NK-92 treated with Interleukin-12 subunit alpha and Interleukin-12 subunit beta, amount 100 ng/mL, for 24 hours (cell line): ENCODE data around the gene SCARB1.
"Not testable (repeated sequence)": the region's sequence is repeated elsewhere in the genome, so short reads cannot be mapped to it uniquely, and the experiment has no call there.

Experiments
- DNase-seq: peaks from one replicate; lab custom pipeline; 2025; lab: John Stamatoyannopoulos, UW

The SCARB1 gene

DNA sequence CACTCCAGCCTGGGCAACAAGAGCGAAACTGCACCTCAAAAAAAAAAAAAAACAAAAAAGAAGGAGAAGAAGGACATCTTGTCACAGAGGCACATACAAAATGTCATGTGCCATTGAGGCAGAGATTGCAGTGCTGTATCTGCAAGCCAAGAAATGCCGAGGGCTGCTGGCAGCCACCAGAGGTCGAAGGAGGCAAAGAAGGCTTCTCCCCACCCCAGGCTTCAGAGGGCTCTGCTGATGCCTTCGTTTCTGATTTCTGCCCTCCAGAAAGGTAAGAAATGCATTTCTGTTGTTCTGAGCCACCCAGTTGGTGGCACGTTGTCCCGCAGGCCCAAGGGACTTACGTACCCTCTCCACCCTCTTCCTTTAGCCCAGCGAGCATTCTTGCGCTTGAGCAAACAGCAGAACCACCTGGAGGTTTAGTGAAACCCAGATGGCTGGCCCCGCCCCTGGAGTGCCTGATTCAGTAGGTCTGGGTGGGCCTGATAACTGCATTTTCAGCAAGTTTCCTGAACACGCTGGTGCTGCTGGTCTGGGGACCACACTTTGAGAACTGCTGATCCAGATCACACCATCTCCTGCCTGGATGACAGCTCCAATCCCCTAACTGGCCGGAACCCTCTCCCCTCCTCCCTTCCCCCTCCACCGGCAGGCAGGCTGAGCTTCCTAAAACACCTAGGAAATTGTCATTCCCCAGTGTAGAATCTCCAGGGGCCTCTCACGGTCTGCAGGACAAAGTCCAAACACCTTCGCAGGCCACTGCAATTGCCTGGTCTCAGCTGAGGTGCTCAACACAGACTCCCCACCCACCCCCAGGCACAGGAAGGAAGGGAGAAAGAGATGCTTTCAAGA, 21.1 kb upstream of the SCARB1 start:
- no peak for DNase-seq

DNA sequence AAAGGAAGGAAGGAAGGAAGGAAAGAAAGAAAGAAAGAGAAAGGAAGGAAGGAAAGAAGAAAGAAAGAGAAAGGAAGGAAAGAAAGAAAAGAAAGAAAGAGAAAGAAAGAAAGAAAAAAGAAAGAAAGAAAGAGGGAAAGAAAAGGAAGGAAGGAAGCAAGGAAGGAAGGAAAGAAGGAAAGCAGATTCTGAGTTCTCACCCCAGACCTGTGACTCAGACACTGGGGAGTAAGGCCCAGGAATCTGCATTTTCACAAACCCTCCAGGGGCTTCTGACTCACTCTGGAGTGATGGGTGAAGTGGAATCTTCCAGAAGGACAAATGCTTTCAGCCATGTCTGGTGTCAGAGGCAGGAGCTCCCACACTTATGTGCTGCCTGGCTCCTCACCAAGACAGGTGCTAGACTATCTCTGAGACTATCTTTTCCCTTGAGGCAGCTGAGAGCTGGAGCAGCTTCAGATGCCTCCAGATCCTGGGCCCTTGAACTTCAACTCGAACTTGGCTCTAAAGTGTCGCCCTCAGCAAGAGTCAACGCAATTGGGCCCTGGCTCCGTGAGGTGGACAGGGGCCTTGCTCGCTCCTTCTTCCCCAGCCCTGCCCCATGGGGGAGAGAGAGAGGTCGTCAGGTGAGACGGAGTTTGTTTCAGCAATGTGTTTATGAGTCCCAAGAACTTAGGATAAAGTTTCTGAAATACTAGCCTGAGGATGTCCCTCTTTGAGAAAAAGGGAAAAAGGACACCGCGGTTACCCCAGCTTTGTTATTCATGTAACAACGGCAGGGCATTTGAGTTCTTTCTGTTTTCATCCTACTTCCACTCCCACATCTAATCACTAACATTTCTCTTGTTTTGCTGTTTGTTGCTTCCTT, 19.8 kb upstream of the SCARB1 start:
- DNase-seq, result no peak

DNA sequence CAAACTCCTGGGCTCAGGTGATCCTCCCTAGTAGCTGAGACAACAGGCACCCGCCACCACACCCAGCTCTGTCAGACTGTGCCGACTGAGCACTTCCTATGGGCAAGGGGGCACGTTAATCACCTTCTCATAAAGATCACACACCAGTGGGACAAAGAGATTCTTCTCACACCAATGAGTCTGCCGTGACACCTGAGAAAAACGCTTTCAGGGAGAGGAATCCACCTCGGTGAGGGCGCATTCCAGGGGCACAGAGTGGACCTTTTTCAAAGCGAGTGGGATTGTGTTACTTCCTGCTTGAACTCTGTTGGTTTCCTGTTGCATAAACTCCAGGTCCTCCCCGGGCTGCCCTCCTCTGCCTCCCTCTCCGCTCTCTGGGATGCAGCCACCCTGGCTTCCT, 17.5 kb upstream of the SCARB1 start:
- no peak for DNase-seq

DNA sequence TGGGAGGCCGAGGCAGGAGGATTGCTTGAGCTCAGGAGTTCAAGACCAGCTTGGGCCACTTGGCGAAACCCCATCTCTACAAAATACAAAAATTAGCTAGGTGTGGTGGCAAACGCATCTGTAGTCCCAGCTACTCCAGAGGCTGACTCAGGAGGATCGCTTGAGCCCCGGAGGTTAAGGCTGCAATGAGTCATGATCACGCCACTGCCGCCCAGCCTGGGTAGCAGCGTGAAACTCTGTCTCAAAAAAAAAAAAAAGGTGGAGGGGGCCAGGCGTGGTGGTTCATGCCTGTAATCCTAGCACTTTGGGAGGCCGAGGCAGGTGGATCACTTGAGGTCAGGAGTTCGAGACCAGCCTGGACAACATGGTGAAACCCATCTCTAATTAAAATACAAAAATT, 16.7 kb upstream of the SCARB1 start:
- not testable (repeated sequence) for DNase-seq

DNA sequence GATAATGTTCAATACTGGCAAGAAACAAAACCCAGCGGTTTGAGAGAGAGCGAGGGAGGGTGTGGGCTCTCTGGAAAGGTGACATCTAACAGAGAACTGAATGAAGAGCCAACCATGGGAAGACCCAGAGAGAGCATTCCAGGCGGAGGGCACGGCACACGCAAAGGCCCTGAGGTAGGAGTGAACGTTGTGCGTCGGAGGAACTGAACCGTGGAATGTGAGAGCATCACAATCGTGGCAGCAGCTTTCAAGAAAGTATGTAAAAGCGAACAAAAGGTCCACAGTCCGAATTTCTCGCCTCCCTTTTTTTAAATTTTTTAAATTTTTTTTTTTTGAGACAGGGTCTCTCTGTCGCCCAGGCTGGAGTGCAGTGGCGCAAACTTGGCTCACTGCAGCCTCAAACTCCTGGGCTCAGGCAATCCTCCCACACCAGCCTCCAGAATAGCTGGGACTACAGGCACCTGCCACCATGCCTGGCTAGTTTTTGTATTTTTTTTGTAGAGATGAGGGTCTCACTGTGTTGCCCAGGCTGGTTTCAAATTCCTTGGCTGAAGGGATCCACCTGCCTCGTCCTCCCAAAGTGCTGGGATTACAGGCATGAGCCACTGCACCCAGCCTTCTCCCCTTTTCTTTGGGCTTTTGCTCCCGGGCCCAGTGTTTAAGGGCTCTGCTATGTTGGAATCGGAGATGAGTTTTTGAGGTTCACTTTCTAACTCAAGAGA, 15.3 kb upstream of the SCARB1 start:
- no peak for DNase-seq

DNA sequence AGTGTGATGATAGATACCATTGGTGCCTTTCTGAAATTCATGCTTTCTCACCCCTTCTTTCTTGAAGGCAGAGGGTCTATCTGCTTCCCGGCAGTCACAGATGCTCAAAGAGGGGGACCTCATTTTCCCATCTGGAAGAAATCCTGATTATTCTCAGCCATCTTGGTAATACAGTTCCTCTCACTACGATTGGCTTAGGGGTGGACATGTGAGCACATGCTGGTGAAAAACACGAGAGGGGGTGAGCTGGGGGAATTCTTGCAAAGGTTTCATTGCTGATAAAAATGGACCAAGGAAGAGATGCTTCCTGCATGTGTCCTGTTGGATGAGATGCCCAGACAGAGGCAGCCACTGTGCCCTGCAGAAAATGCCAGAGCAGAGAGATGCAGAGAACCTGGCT, 13.8 kb upstream of the SCARB1 start:
- DNase-seq, result no peak

DNA sequence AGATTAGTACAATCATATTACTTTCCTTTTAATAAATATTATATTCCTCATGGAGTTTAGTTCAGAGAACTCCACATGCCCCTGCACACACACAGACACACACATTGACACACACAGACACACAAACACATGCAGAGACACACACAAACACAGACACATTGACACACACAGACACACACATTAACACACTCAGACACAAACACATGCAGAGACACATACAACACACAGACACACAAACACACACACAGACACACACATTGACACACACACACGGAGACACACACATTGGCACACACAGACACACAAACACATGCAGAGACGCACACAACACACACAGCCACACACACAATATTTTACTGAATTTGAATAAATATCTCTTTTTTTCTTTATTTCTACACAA, 12.5 kb upstream of the SCARB1 start:
- no peak for DNase-seq

DNA sequence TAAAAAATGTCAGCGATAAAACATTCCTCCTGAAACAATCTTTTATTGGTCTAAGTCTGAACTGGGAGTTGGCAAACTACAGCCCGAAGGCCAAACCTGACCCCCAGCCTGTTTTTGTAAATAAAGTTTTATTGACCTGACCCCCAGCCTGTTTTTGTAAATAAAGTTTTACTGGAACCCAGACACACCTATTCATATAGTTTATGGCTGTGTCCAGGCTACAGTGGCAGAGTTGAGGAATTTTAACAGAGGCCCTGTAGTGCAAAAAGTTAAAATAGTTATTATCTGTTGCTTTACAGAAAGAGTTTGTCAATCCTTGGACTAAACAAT, 12.1 kb upstream of the SCARB1 start:
- no peak for DNase-seq

DNA sequence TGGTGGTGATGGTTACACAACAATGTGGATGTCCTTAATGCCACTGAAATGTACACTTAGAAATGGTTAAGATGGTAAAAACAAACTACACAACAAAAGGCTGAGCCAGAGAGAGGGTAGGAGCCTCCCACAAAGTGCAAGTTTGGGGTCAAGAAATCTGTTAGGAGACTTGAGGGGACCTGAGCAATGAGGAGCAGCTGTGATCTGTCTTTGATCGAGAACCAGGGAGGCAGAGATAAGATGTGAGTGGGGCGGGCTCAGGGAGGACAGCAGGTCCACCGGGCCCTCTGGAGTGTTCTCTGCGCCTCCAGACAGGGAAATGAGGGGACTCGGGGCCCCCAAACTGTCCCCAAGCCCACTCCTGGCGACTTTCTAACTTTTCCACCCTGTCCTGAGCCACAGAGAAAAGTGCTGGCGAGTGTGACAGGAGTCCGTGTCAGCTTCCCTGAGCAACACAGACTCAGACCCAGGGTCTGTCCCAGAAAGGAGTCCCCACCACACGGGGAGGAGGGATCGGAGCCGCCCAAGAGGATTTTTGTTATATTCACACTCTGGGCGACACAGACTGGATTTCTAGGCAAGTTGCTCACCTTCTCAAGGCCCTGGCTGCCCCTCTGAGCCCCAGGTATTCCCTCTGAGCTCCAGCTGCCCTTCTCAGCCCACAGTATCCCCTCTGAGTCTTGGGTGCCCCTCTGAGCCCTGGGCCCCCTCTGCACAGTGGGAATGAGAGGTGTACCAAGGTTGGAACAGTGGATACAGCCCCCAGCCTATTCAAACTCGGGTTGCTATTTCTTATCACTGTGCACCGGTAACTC, 11.5 kb upstream of the SCARB1 start:
- DNase-seq, result no peak

DNA sequence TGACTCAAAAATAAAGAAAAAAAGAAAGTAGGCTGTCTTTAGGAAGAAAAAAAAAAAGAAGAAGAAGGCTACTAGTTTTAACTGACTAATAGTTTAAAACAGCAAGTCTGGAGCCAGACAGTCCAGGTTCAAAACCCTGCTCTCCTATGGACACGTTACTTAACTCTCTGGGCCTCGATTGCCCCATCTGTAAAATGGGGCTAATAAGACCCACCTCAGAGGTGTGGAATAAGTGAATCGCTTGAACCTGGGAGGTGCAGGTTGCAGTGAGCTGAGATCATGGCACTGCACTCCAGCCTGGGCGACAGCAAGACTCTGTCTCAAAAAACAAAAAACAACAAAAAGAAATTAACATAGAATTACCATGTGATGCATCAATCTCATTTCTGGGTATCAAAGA, 10.5 kb upstream of the SCARB1 start:
- DNase-seq, result no peak

DNA sequence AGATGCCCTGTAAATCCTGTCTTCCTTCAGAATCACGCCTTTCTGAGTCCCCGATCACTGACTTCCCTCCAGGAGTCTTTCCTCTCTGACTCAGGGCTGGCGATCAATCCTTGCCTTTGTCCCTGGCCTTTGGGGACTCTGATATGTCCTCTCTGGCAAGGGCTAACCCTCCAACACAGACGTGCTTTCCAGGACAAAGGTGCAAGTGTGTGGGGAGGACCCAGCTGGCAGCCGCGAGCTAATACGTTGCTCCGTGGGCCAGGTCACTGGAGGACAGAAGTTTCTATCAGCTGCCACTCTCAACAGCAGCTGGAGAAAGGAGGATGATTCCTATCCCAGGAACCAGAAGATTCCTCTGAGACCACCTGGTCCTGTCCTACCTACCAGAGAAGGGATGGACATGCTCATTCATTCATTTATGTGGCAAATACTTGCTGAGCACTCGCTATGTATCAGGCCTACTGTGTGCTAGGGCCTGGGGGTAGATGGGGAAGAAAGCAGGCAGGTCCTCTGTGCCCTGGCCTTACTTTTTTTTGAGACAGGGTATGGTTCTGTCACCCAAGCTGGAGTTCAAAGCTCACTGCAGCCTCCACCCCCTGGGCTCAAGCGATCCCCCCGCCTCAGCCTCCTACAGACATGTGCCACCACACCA, 8.5 kb upstream of the SCARB1 start:
- no peak for DNase-seq

DNA sequence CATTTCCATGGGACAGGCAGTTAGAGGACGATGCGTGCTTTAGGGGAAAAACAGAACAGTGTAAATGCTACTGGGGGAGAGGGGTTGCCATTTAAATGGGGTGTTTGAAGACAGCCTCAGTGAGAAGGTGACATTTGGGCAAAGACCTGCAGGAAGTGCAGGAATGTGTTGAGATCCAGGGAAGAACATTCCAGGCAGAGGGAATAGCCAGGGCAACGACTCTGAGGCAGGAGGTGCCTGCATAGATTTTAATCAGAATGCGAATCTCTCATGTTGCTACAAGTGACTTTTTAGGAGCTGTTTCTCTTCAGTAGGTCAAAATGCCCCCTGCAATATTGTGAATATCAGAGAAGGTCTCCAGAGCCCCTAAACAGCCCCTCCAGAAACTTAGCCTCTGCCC, 7.6 kb upstream of the SCARB1 start:
- no peak for DNase-seq

DNA sequence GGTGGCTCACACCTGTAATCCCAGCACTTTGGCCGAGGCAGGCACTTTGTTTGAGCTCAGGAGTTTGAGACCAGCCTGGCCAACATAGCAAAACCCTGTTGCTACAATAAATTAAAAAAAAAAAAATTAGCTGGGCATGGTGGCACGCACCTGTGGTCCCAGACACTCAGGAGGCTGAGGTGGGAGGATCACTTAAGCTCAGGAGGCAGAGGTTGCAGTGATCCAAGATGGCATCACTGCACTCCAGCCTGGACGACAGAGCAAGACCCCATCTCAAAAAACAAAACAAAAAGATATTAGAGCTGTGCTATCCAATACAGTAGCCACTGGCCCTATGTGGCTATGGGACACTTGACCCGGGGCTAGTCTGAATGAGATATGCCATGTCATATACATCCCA, 6.9 kb upstream of the SCARB1 start:
- DNase-seq, result no peak

DNA sequence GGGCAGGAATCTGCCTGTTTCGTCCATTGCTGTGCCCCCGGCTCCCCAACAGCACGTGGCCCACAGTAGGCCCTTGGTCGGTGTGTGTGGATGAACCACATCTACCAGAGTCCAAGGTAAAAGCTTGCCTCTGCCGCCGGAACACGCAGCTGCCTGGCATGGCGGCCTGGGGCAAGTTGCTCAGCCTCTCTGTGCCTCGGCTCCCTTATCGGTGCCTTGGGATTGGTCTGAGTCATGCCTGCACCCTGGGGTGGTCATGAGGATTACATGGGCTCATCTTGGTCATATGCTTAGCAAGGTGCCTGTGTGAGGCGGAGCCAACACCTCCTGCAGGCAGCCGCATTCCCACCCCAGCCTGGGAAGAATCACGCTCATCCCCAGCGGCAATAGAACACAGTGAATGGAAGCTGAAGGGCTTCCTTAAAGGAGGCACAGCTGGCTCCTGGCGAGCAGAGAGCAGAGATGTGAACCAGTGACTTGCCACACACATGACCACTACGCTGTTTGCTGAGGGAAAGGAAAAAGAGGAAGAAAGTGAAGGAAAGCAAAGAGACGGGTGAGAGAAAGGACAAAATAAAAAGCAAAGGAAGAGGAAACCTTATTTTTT, 5.5 kb upstream of the SCARB1 start:
- DNase-seq, result no peak

DNA sequence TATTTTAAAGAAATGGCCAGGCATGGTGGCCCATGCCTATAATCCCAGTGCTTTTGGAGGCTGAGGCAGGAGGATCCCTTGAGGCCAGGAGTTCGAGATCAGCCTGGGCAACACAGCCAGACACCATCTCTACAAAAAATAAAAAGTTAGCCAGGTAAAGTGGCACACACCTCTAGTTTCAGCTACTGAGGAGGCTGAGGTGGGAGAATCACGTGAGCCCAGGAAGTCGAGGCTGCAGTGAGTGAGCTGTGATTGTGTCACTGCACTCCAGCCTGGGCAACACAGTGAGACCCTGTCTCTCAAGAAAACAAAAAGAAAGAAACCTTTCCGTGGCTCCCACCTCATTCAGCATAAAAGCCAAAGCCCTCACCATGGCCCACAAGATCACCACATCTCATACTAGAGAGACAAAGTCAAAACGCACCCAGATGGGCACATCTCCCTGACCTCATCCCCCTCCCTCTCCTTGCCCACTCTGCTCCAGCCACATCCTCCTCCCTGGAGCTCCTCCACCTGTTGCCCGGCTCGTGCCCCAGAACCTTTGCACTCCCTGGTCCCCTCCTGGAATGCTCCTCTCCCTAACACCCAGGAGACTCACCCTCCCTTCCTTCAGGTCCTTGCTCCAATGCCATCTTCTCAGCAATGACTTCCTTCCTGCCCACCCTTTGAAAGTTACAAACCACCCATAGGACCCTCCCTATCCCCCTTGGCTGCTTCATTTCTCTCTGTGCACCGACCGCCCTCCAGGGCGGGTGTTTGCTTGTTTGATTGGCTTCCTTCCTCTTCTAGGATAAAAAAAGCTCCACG, 4.8 kb upstream of the SCARB1 start:
- DNase-seq, result no peak

DNA sequence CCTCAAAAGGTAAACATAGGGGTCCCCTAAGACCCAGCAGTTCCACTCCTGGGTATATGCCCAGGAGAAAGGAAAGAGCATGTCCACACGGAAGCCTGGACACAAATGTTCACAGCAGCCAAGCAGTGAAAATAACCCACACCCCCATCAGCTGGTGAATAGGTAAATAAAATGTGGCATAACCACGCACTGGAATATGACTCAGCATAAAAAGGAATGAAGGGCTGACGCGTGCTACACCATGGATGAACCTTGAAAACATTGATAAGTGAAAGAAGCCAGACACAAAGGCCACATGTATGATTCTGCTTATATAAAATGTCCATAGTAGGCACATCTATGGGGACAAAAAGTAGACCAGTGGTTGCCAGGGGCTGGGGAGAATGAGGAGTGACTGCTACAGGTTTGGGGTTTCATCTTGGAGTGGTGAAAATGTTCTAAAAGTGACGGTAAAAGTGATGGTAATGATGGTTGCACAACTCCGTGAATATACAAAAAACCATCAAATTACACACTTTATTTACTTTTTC, 3.8 kb upstream of the SCARB1 start:
- no peak for DNase-seq

DNA sequence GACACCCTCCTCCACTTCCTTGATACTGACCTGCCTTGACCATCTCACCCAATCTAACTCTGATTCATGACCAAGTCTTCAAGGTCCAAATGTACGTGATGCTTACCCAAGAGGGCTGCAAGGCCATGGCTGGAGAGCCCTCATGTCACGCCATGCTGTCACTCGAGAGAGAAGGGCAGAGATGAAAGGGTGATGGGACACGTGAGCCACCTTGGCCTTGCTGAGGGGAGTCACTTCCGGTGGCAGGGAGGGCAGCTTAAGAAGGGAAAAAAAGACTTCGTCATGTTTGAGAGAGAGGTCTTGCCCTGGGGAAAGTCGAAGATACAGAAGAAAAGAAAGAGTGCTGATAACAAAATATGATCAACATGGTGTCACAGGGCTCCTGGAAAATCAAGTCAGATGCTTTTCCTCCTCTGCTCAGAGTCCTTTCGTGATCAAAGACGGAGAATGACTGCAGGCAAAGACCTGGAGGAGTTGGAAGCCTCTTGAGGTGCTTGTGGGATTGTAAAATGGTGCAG, 3.3 kb upstream of the SCARB1 start:
- DNase-seq, result no peak

DNA sequence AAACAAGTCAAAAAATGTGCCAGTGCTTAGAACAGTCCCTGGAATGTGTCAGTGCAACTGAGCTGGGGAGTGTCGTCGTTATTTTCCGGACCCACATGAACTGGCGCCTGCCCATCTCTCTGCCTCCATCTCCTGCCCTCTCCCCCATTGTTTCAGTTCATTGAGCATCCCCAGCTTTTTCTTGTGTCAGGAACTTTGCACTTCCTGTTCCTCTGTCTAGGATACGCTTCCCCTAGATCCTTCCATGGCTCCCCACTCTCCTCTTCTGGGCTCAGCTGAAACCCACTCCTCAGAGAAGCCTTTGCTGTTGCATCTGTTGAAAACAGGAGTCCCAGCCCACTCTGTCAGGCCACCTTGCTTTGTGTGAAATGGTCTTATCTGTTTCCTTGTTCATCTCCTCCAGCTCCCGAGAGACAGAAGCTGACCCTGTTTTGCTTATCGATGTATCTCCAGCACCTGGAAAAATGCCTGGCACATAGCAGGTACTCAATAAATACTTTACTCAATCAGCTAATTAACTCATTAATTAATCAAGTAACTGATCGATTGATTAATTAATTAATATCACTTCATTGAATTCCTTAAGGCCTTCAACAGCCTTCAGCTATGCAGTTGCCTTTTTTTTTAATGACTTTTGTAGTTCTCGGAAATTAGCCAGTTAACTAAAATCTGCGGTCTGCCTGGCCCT, 2.7 kb upstream of the SCARB1 start:
- no peak for DNase-seq

DNA sequence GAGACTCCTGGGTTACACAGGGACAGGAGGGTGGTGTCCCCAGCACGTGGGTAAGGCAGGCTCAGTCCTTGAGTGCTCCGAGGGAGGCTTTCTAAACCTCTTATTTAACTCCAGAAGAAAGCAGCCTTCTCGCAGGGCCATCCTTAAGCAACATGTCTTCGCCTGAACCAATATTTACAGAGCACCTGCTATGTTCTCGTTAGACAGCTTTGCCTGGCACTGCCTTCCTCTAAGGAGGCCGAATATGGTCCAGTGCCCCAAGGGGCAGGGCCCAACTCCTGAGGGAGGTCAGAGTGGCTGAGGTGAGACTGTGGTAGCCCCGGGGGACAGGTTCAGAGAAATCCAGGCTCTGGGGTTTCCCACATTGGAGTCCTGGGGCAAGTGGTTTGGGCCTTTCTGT, 2.1 kb upstream of the SCARB1 start:
- no peak for DNase-seq
